Mesothelial cell of epicardium (in vitro differentiated cells): Measurements from ENCODE around the gene PREX1. TPM values are rescaled to one million over a fixed set of nuclear protein-coding genes. Genes with fewer than 3 reads are reported as not detected.

Source experiments
- DNase-seq, 2 experiments: peaks; one replicate each; pipeline ENCODE4 v3.0.0; 2021; ENCODE audit warnings: low spot score in 2 of 2; ENCODE audit not compliant: unreplicated experiment in 2 of 2
- H3K27ac Mint-ChIP-seq: 2 replicates; pipeline ENCODE4 v1.8.0; 2021; ENCODE audit warnings: mixed read lengths
- H3K27me3 Mint-ChIP-seq: 2 replicates; pipeline ENCODE4 v1.8.0; 2021; ENCODE audit warnings: low read depth, mixed read lengths
- H3K36me3 Mint-ChIP-seq: 2 replicates; pipeline ENCODE4 v1.8.0; 2021; ENCODE audit warnings: mixed read lengths
- H3K4me1 Mint-ChIP-seq: 2 replicates; pipeline ENCODE4 v1.8.0; 2021; ENCODE audit warnings: mixed read lengths
- H3K4me3 Mint-ChIP-seq: 2 replicates; pipeline ENCODE4 v1.8.0; 2021; ENCODE audit warnings: mild to moderate bottlenecking, moderate library complexity, mixed read lengths
- H3K9me3 Mint-ChIP-seq: 2 replicates; pipeline ENCODE4 v1.8.0; 2021; ENCODE audit warnings: mixed read lengths
- CTCF ChIP-seq: fragments of 200-600 bp; sonication (generic); IDR thresholded peaks from one replicate; pipeline ENCODE4 v1.5.0; 2021; ENCODE audit warnings: antibody characterized with exemption; ENCODE audit not compliant: unreplicated experiment
- total RNA-seq: library from RNA; stranded (reverse); gene quantifications from 3 replicates; pipeline ENCODE4 v1.2.1, GENCODE V29; 2021

PREX1 gene
- total RNA-seq, 1 donor from 2014 or later, result 8.3 TPM

- Mint-ChIP-seq H3K27ac (no peak overlapping the region), H3K36me3 (peaks cover 2% of the 10 kb centered on the region), H3K4me1 (peaks cover 7% of the 10 kb centered on the region), H3K9me3 (peaks cover 3% of the 10 kb centered on the region), H3K4me3 (no peak overlapping the region), H3K27me3 (no peaks in the 10 kb centered on the region)
- no peak for DNase-seq
- TF ChIP-seq CTCF, result no peak
Measured at GRCh38 chr20:48607544-48607865, 220.3 kb downstream of the PREX1 start.

- no peak overlapping the region for H3K4me3 Mint-ChIP-seq
- peaks cover 2% of the 10 kb centered on the region for H3K36me3 Mint-ChIP-seq
- TF ChIP-seq CTCF, result no peak
- no peak for DNase-seq
- no peak overlapping the region for H3K27ac Mint-ChIP-seq
- peaks cover 8% of the 10 kb centered on the region for H3K9me3 Mint-ChIP-seq
- peaks cover 7% of the 10 kb centered on the region for H3K4me1 Mint-ChIP-seq
- no peaks in the 10 kb centered on the region for H3K27me3 Mint-ChIP-seq
Measured at GRCh38 chr20:48606841-48607543, 220.8 kb downstream of the PREX1 start.

GRCh38 chr20:48606172-48606840 lies 221.5 kb downstream of the PREX1 start:
- Mint-ChIP-seq H3K27me3 (no peaks in the 10 kb centered on the region), H3K4me3 (no peak overlapping the region), H3K36me3 (peaks cover 2% of the 10 kb centered on the region), H3K9me3 (peaks cover 8% of the 10 kb centered on the region), H3K27ac (no peak overlapping the region), H3K4me1 (peaks cover 7% of the 10 kb centered on the region)
- DNase-seq, result no peak
- TF ChIP-seq CTCF, result no peak

- Mint-ChIP-seq H3K36me3 (peaks cover 2% of the 10 kb centered on the region), H3K27me3 (no peaks in the 10 kb centered on the region), H3K4me3 (no peak overlapping the region), H3K4me1 (peaks cover 7% of the 10 kb centered on the region), H3K27ac (no peak overlapping the region), H3K9me3 (peaks cover 8% of the 10 kb centered on the region)
- DNase-seq, result no peak
- no peak for TF ChIP-seq CTCF
Measured at GRCh38 chr20:48605364-48606171, 222.2 kb downstream of the PREX1 start.

- DNase-seq, result no peak
- H3K36me3 Mint-ChIP-seq, result peaks cover 2% of the 10 kb centered on the region
- no peaks in the 10 kb centered on the region for H3K27me3 Mint-ChIP-seq
- no peak overlapping the region for H3K27ac Mint-ChIP-seq
- peaks cover 8% of the 10 kb centered on the region for H3K9me3 Mint-ChIP-seq
- H3K4me3 Mint-ChIP-seq, result no peak overlapping the region
- TF ChIP-seq CTCF, result no peak
- peaks cover 7% of the 10 kb centered on the region for H3K4me1 Mint-ChIP-seq
Measured at GRCh38 chr20:48604936-48605335, 222.9 kb downstream of the PREX1 start.
